Activated CD4-positive, alpha-beta T cell treated with anti-CD3 and anti-CD28 coated beads, Interleukin-2, amount 10 ng/mL, durations not matched to agents 7 days and 5 days (primary cell): ENCODE data around the gene COMMD9. TPM values are rescaled to one million over a fixed set of nuclear protein-coding genes. Genes with fewer than 3 reads are reported as not detected.

Source experiments
- CTCF ChIA-PET: fragments of 350-600 bp; sonication (Branson Sonifier 250); formaldehyde crosslinking; loops from one replicate; lab custom pipeline; 2021; ENCODE audit warnings: antibody characterized with exemption; lab: Charles Lee
- POLR2A ChIA-PET: fragments of 350-600 bp; sonication (Branson Sonifier 250); formaldehyde crosslinking; loops from one replicate; lab custom pipeline; 2021; ENCODE audit warnings: antibody characterized with exemption; lab: Charles Lee
- DNase-seq: peaks from one replicate; pipeline ENCODE4 v3.0.0-alpha.2; 2020
- H3K27ac Mint-ChIP-seq: one replicate; pipeline ENCODE4 v1.8.0; 2021; ENCODE audit warnings: mild to moderate bottlenecking, moderate library complexity, mixed read lengths
- H3K27me3 Mint-ChIP-seq: one replicate; pipeline ENCODE4 v1.8.0; 2021; ENCODE audit warnings: mixed read lengths
- H3K36me3 Mint-ChIP-seq: one replicate; pipeline ENCODE4 v1.8.0; 2021; ENCODE audit warnings: low read depth, mixed read lengths
- H3K4me1 Mint-ChIP-seq: one replicate; pipeline ENCODE4 v1.8.0; 2021; ENCODE audit warnings: mixed read lengths
- H3K4me3 Mint-ChIP-seq: one replicate; pipeline ENCODE4 v1.8.0; 2021; ENCODE audit warnings: mild to moderate bottlenecking, moderate library complexity, mixed read lengths
- H3K9me3 Mint-ChIP-seq: one replicate; pipeline ENCODE4 v1.8.0; 2021; ENCODE audit warnings: mixed read lengths
- total RNA-seq, 2 experiments: library from RNA; stranded (reverse); gene quantifications; one replicate each; pipeline ENCODE4 v1.2.3, GENCODE V29; 2021

COMMD9 gene
- total RNA-seq, 2 experiments from 2014 or later, result 47.1 to 52.8 TPM

GRCh38 chr11:36222831-36223635 is 66.2 kb downstream of the COMMD9 start:
- H3K4me1 Mint-ChIP-seq, result no peaks in the 10 kb centered on the region
- no peak overlapping the region for H3K4me3 Mint-ChIP-seq
- H3K9me3 Mint-ChIP-seq, result peaks cover 7% of the 10 kb centered on the region
- DNase-seq, result no peak
- POLR2A ChIA-PET, result no interaction called here
- no peaks in the 10 kb centered on the region for H3K36me3 Mint-ChIP-seq
- CTCF ChIA-PET, result no interaction called here
- H3K27me3 Mint-ChIP-seq, result no peaks in the 10 kb centered on the region
- no peak overlapping the region for H3K27ac Mint-ChIP-seq

Other genes starting within 250 kb of the COMMD9 start
- gene PRR5L, start 6.9 kb upstream of the COMMD9 start, total RNA-seq, result 1 to 10 TPM; 6.9 to 7.3 TPM
- 10 to 100 TPM; 13.5 to 15.0 TPM for gene TRAF6, start 220.8 kb upstream of the COMMD9 start, total RNA-seq